ENCODE measurements around the gene ARIH1. TPM values are rescaled to one million over a fixed set of nuclear protein-coding genes. Genes with fewer than 3 reads are reported as not detected.
"Not testable (repeated sequence)": the region's sequence is repeated elsewhere in the genome, so short reads cannot be mapped to it uniquely, and the experiment has no call there.

Gene ARIH1
- total RNA-seq, 1 donor from 2014 or later, result 140 TPM

- peaks cover 2% of the 10 kb centered on the region for H3K27me3 Mint-ChIP-seq (ENCODE audit: insufficient read depth)
- no peak overlapping the region for H3K4me3 Mint-ChIP-seq
- H3K9me3 Mint-ChIP-seq, result no peaks in the 10 kb centered on the region
- H3K36me3 Mint-ChIP-seq (ENCODE audit: low read depth), result no peaks in the 10 kb centered on the region
- no peaks in the 10 kb centered on the region for H3K4me1 Mint-ChIP-seq (ENCODE audit: low read depth)
- intact Hi-C loops (cut with micrococcal nuclease), result loop anchor here (5.0 kb wide), 1 partner anchor 87 kb away; the partner anchor contains the start of genes BBS4 and HIGD2B
- DNase-seq (ENCODE audit: low spot score), result no peak
- no peak overlapping the region for H3K27ac Mint-ChIP-seq
These were observed 125.8 kb downstream of the ARIH1 start for GRCh38 chr15:72599855-72600464.

- DNase-seq (ENCODE audit: low spot score), result no peak
- H3K9me3 Mint-ChIP-seq, result no peaks in the 10 kb centered on the region
- H3K27me3 Mint-ChIP-seq (ENCODE audit: insufficient read depth), result no peaks in the 10 kb centered on the region
- no peaks in the 10 kb centered on the region for H3K36me3 Mint-ChIP-seq (ENCODE audit: low read depth)
- intact Hi-C loops (cut with micrococcal nuclease), result loop anchor here (5.0 kb wide), 1 partner anchor 83 kb away; the partner anchor contains the start of genes BBS4 and HIGD2B
- no peak overlapping the region for H3K27ac Mint-ChIP-seq
- no peak overlapping the region for H3K4me3 Mint-ChIP-seq
- H3K4me1 Mint-ChIP-seq (ENCODE audit: low read depth), result no peaks in the 10 kb centered on the region
These were observed 130.7 kb downstream of the ARIH1 start for GRCh38 chr15:72604794-72605193.

GRCh38 chr15:72608084-72608483 is 134.0 kb downstream of the ARIH1 start:
- H3K9me3 Mint-ChIP-seq; H3K27me3 Mint-ChIP-seq (ENCODE audit: insufficient read depth); H3K4me3 Mint-ChIP-seq: not testable (repeated sequence)

GRCh38 chr15:72609862-72610261 is 135.7 kb downstream of the ARIH1 start:
- H3K4me3 Mint-ChIP-seq, result no peak overlapping the region
- H3K4me1 Mint-ChIP-seq (ENCODE audit: low read depth), result no peaks in the 10 kb centered on the region
- intact Hi-C loops (cut with micrococcal nuclease), result no loop called here
- DNase-seq (ENCODE audit: low spot score), result no peak
- H3K9me3 Mint-ChIP-seq, result no peaks in the 10 kb centered on the region
- H3K36me3 Mint-ChIP-seq (ENCODE audit: low read depth), result no peaks in the 10 kb centered on the region
- H3K27me3 Mint-ChIP-seq (ENCODE audit: insufficient read depth), result peaks cover 5% of the 10 kb centered on the region
- H3K27ac Mint-ChIP-seq, result no peak overlapping the region

More at GRCh38 chr15:72608084-72608483, 134.0 kb downstream of the ARIH1 start:
- H3K36me3 Mint-ChIP-seq (ENCODE audit: low read depth); H3K4me1 Mint-ChIP-seq (ENCODE audit: low read depth); H3K27ac Mint-ChIP-seq; DNase-seq (ENCODE audit: low spot score); intact Hi-C loops (cut with micrococcal nuclease): not testable (repeated sequence)

- H3K4me1 Mint-ChIP-seq (ENCODE audit: low read depth); DNase-seq (ENCODE audit: low spot score); H3K9me3 Mint-ChIP-seq; H3K27ac Mint-ChIP-seq; H3K27me3 Mint-ChIP-seq (ENCODE audit: insufficient read depth); intact Hi-C loops (cut with micrococcal nuclease); H3K4me3 Mint-ChIP-seq; H3K36me3 Mint-ChIP-seq (ENCODE audit: low read depth): not testable (repeated sequence)
These were observed 138.2 kb downstream of the ARIH1 start for GRCh38 chr15:72612324-72612723.

GRCh38 chr15:72614810-72615532 is 140.8 kb downstream of the ARIH1 start:
- intact Hi-C loops (cut with micrococcal nuclease), result no loop called here
- no peaks in the 10 kb centered on the region for H3K9me3 Mint-ChIP-seq
- no peak for DNase-seq (ENCODE audit: low spot score)
- H3K27ac Mint-ChIP-seq, result no peak overlapping the region
- H3K27me3 Mint-ChIP-seq (ENCODE audit: insufficient read depth), result peaks cover 5% of the 10 kb centered on the region
- no peak overlapping the region for H3K4me3 Mint-ChIP-seq
- no peaks in the 10 kb centered on the region for H3K4me1 Mint-ChIP-seq (ENCODE audit: low read depth)
- H3K36me3 Mint-ChIP-seq (ENCODE audit: low read depth), result no peaks in the 10 kb centered on the region

GRCh38 chr15:72615533-72616233 is 141.6 kb downstream of the ARIH1 start:
- intact Hi-C loops (cut with micrococcal nuclease); H3K27ac Mint-ChIP-seq; DNase-seq (ENCODE audit: low spot score); H3K4me1 Mint-ChIP-seq (ENCODE audit: low read depth); H3K4me3 Mint-ChIP-seq; H3K36me3 Mint-ChIP-seq (ENCODE audit: low read depth); H3K27me3 Mint-ChIP-seq (ENCODE audit: insufficient read depth); H3K9me3 Mint-ChIP-seq: not testable (repeated sequence)

GRCh38 chr15:72616491-72617210 is 142.5 kb downstream of the ARIH1 start:
- intact Hi-C loops (cut with micrococcal nuclease), result no loop called here
- H3K4me1 Mint-ChIP-seq (ENCODE audit: low read depth), result no peaks in the 10 kb centered on the region
- no peak overlapping the region for H3K27ac Mint-ChIP-seq
- H3K4me3 Mint-ChIP-seq, result no peak overlapping the region
- DNase-seq (ENCODE audit: low spot score), result no peak
- H3K36me3 Mint-ChIP-seq (ENCODE audit: low read depth), result no peaks in the 10 kb centered on the region
- no peaks in the 10 kb centered on the region for H3K9me3 Mint-ChIP-seq
- peaks cover 5% of the 10 kb centered on the region for H3K27me3 Mint-ChIP-seq (ENCODE audit: insufficient read depth)

GRCh38 chr15:72623854-72624253 is 149.7 kb downstream of the ARIH1 start:
- H3K4me3 Mint-ChIP-seq; H3K36me3 Mint-ChIP-seq (ENCODE audit: low read depth); H3K27me3 Mint-ChIP-seq (ENCODE audit: insufficient read depth); H3K9me3 Mint-ChIP-seq; DNase-seq (ENCODE audit: low spot score); intact Hi-C loops (cut with micrococcal nuclease); H3K27ac Mint-ChIP-seq; H3K4me1 Mint-ChIP-seq (ENCODE audit: low read depth): not testable (repeated sequence)

GRCh38 chr15:72626153-72626552 is 152.0 kb downstream of the ARIH1 start:
- H3K27ac Mint-ChIP-seq; H3K4me3 Mint-ChIP-seq; H3K9me3 Mint-ChIP-seq; H3K36me3 Mint-ChIP-seq (ENCODE audit: low read depth); H3K4me1 Mint-ChIP-seq (ENCODE audit: low read depth); H3K27me3 Mint-ChIP-seq (ENCODE audit: insufficient read depth); intact Hi-C loops (cut with micrococcal nuclease); DNase-seq (ENCODE audit: low spot score): not testable (repeated sequence)

GRCh38 chr15:72628249-72629067 is 154.3 kb downstream of the ARIH1 start:
- DNase-seq (ENCODE audit: low spot score); H3K4me1 Mint-ChIP-seq (ENCODE audit: low read depth); intact Hi-C loops (cut with micrococcal nuclease): not testable (repeated sequence)

GRCh38 chr15:72629068-72629570 is 155.0 kb downstream of the ARIH1 start:
- DNase-seq (ENCODE audit: low spot score); H3K4me3 Mint-ChIP-seq; intact Hi-C loops (cut with micrococcal nuclease); H3K36me3 Mint-ChIP-seq (ENCODE audit: low read depth); H3K27ac Mint-ChIP-seq; H3K9me3 Mint-ChIP-seq; H3K4me1 Mint-ChIP-seq (ENCODE audit: low read depth); H3K27me3 Mint-ChIP-seq (ENCODE audit: insufficient read depth): not testable (repeated sequence)

More at GRCh38 chr15:72628249-72629067, 154.3 kb downstream of the ARIH1 start:
- H3K27ac Mint-ChIP-seq; H3K27me3 Mint-ChIP-seq (ENCODE audit: insufficient read depth); H3K36me3 Mint-ChIP-seq (ENCODE audit: low read depth); H3K4me3 Mint-ChIP-seq; H3K9me3 Mint-ChIP-seq: not testable (repeated sequence)
